Fibroblast of gingiva (primary cell): ENCODE measurements around the gene TP53TG3E.
"Not testable (repeated sequence)": the region's sequence is repeated elsewhere in the genome, so short reads cannot be mapped to it uniquely, and the experiment has no call there.

Source experiments
- DNase-seq: peaks from one replicate; pipeline ENCODE4 v3.0.0-alpha.2; 2011; ENCODE audit warnings: low read depth

The TP53TG3E gene, protein sequence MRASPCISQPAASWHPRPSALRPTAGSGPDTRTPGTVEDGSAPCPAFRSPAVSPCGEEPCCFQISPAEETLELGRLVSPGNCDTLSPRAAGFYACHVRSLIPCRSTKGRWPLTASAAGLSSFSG

DNA sequence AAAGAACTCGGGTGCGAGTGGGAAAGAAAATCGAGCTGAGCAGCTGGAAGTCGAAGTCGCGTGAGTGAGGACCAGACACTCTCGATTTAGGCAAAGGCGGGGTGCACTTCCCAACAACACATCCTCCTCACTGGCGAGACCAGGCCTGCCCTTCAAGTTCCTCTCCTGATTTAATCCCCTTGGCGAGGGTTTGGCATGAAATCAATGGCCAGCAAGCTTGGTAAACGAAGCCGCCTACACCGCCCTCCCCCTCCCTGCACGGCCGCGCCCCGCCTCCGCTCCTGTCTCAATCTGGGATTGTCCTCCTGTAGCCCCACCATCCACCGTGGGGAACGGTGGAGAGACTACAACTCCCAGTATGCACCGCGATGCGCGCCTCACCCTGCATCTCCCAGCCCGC lies at the start of gene TP53TG3E:
TP53TG3E (plus strand) TSS at position 301 of the 400 bp plus-strand sequence; CDS start at position 369, 68 bp downstream.
- not testable (repeated sequence) for DNase-seq

DNA sequence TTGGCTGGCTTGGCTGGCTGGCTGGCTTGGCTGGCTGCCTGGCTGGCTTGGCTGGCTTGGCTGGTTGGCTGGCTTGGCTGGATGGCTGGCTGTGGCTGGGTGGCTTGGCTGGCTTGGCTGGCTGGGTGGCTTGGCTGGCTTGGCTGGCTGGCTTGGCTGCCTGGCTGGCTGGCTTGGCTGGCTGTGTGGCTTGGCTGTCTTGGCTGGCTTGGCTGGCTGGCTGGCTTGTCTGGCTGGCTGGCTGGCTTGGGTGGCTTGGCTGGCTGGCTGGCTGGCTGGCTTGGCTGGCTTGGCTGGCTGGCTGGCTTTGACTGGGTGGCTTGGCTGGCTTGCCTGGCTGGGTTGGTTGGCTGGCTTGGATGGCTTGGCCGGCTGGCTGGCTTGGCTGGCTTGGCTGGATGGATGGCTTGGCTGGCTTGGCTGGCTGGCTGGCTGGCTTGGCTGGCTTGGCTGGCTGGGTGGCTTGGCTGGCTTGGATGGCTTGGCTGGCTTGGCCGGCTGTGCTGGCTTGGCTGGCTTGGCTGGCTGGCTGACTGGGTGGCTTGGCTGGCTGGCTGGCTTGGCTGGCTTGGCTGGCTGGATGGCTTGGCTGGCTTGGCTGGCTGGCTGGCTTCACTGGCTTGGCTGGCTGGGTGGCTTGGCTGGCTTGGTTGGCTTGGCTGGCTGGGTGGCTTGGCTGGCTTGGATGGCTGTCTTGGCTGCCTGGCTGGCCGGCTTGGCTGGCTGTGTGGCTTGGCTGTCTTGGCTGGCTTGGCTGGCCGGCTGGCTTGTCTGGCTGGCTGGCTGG lies 32.3 kb downstream of the TP53TG3E start:
- DNase-seq = not testable (repeated sequence)

DNA sequence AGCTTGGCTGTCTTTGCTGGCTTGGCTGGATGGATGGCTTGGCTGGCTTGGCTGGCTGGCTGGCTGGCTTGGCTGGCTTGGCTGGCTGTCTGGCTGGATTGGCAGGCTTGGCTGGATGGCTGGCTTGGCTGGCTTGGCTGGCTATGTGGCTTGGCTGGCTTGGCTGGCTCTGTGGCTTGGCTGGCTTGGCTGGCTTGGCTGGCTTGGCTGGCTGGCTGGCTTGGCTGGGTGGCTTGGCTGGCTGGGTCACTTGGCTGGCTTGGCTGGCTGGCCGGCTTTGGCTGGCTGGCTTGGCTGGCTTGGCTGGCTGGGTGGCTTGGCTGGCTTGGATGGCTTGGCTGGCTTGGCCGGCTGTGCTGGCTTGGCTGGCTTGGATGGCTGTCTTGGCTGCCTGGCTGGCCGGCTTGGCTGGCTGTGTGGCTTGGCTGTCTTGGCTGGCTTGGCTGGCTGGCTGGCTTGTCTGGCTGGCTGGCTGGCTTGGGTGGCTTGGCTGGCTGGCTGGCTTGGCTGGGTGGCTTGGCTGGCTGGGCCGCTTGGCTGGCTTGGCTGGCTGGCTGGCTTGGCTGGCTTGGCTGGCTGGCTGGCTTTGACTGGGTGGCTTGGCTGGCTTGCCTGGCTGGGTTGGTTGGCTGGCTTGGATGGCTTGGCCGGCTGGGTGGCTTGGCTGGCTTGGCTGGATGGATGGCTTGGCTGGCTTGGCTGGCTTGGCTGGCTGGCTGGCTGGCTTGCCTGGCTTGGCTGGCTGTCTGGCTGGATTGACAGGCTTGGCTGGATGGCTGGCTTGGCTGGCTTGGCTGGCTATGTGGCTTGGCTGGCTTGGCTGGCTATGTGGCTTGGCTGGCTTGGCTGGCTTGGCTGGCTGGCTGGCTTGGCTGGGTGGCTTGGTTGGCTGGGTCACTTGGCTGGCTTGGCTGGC lies 33.8 kb downstream of the TP53TG3E start:
- not testable (repeated sequence) for DNase-seq

DNA sequence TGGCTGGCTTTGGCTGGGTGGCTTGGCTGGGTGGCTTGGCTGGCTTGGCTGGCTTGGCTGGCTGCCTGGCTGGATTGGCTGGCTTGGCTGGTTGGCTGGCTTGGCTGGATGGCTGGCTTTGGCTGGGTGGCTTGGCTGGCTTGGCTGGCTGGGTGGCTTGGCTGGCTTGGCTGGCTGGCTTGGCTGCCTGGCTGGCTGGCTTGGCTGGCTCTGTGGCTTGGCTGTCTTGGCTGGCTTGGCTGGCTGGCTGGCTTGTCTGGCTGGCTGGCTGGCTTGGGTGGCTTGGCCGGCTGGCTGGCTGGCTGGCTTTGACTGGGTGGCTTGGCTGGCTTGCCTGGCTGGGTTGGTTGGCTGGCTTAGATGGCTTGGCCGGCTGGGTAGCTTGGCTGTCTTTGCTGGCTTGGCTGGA lies 34.4 kb downstream of the TP53TG3E start:
- DNase-seq = not testable (repeated sequence)

DNA sequence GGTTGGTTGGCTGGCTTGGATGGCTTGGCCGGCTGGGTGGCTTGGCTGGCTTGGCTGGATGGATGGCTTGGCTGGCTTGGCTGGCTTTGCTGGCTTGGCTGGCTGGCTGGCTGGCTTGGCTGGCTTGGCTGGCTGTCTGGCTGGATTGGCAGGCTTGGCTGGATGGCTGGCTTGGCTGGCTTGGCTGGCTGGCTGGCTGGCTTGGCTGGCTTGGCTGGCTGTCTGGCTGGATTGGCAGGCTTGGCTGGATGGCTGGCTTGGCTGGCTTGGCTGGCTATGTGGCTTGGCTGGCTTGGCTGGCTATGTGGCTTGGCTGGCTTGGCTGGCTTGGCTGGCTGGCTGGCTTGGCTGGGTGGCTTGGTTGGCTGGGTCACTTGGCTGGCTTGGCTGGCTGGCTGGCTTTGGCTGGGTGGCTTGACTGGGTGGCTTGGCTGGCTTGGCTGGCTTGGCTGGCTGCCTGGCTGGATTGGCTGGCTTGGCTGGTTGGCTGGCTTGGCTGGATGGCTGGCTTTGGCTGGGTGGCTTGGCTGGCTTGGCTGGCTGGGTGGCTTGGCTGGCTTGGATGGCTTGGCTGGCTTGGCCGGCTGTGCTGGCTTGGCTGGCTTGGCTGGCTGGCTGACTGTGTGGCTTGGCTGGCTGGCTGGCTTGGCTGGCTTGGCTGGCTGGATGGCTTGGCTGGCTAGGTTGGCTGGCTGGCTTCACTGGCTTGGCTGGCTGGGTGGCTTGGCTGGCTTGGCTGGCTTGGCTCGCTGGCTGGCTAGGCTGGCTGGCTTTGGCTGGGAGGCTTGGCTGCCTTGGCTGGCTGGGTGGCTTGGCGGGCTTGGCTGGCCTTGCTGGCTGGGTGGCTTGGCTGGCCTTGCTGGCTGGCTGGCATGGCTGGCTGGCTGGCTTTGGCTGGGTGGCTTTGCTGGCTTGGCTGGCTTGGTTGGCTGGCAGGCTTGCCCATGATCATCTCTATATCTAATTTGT lies 35.3 kb downstream of the TP53TG3E start:
- DNase-seq = not testable (repeated sequence)
